ENCODE measurements around the gene FAM168A. TPM values are rescaled to one million over a fixed set of nuclear protein-coding genes. Genes with fewer than 3 reads are reported as not detected.

FAM168A gene
- total RNA-seq, 4 donors from 2014 or later, result 31.1 to 50.8 (median 41.1) TPM

- H3K36me3 ChIP-seq, result no peaks in the 10 kb centered on the region
- H3K9me3 ChIP-seq, result no peaks in the 10 kb centered on the region
- peaks cover 0 to 13% (median 0%) of the 10 kb centered on the region in 4 donors for H3K27me3 ChIP-seq
- no peak for TF ChIP-seq POLR2AphosphoS5 (IDR thresholded peaks at IDR 0.05)
- no peak for TF ChIP-seq EP300 (IDR thresholded peaks at IDR 0.05)
- no peak for TF ChIP-seq CTCF (IDR thresholded peaks at IDR 0.05)
- TF ChIP-seq POLR2A (IDR thresholded peaks at IDR 0.05; ENCODE audit: low read depth), result no peak
- no peak for DNase-seq (ENCODE audit: extremely low spot score)
- H3K4me1 ChIP-seq, result peaks cover 0 to 9% (median 2%) of the 10 kb centered on the region in 4 donors
- no peak overlapping the region for H3K4me3 ChIP-seq
- no peak overlapping the region for H3K27ac ChIP-seq (replicated peaks in 1 of 4)
- intact Hi-C loops (cut with DNase I), result no loop called here
Measured at GRCh38 chr11:73641668-73642067, 43.8 kb upstream of the FAM168A start.

GRCh38 chr11:73640592-73640991, 42.7 kb upstream of the FAM168A start:
- TF ChIP-seq CTCF (IDR thresholded peaks at IDR 0.05) (no peak), POLR2AphosphoS5 (IDR thresholded peaks at IDR 0.05) (no peak), EP300 (IDR thresholded peaks at IDR 0.05) (no peak), POLR2A (IDR thresholded peaks at IDR 0.05; ENCODE audit: low read depth) (no peak)
- intact Hi-C loops (cut with DNase I), result no loop called here
- Histone ChIP-seq H3K36me3 (no peaks in the 10 kb centered on the region), H3K27ac (replicated peaks in 1 of 4) (no peak overlapping the region), H3K4me1 (peaks cover 0 to 2% (median under 1%) of the 10 kb centered on the region in 4 donors), H3K4me3 (no peak overlapping the region), H3K27me3 (peaks cover 0 to 13% (median 0%) of the 10 kb centered on the region in 4 donors), H3K9me3 (no peaks in the 10 kb centered on the region)
- DNase-seq (ENCODE audit: extremely low spot score), result no peak
- 64% methylated on average over 2 of the region's 2 CpGs for whole genome bisulfite sequencing

GRCh38 chr11:73637012-73637411, 39.1 kb upstream of the FAM168A start:
- intact Hi-C loops (cut with DNase I), result no loop called here
- 78% methylated on average over 1 of the region's 1 CpG for WGBS
- H3K36me3 ChIP-seq, result no peaks in the 10 kb centered on the region
- no peak overlapping the region for H3K4me3 ChIP-seq
- peaks cover 0 to 5% (median 0%) of the 10 kb centered on the region in 4 donors for H3K27me3 ChIP-seq
- no peaks in the 10 kb centered on the region for H3K9me3 ChIP-seq
- no peak for DNase-seq (ENCODE audit: extremely low spot score)
- no peaks in the 10 kb centered on the region for H3K4me1 ChIP-seq
- TF ChIP-seq EP300 (IDR thresholded peaks at IDR 0.05), result no peak
- no peak overlapping the region for H3K27ac ChIP-seq (replicated peaks in 1 of 4)

- TF ChIP-seq POLR2AphosphoS5 (IDR thresholded peaks at IDR 0.05), result no peak
- no peak for TF ChIP-seq EP300 (IDR thresholded peaks at IDR 0.05)
- TF ChIP-seq POLR2A (IDR thresholded peaks at IDR 0.05; ENCODE audit: low read depth), result no peak
- no peak for TF ChIP-seq CTCF (IDR thresholded peaks at IDR 0.05)
- intact Hi-C loops (cut with DNase I), result no loop called here
- DNase-seq (ENCODE audit: extremely low spot score), result no peak
- Histone ChIP-seq H3K36me3 (no peaks in the 10 kb centered on the region), H3K27ac (replicated peaks in 1 of 4) (no peak overlapping the region), H3K9me3 (no peaks in the 10 kb centered on the region), H3K4me3 (no peak overlapping the region), H3K27me3 (no peaks in the 10 kb centered on the region), H3K4me1 (no peaks in the 10 kb centered on the region)
- 87% methylated on average over 3 of the region's 5 CpGs for WGBS
Measured at GRCh38 chr11:73636249-73636648, 38.3 kb upstream of the FAM168A start.

GRCh38 chr11:73635721-73636120, 37.8 kb upstream of the FAM168A start:
- Histone ChIP-seq H3K36me3 (no peaks in the 10 kb centered on the region), H3K9me3 (no peaks in the 10 kb centered on the region), H3K4me3 (no peak overlapping the region), H3K27ac (replicated peaks in 1 of 4) (no peak overlapping the region), H3K4me1 (no peaks in the 10 kb centered on the region), H3K27me3 (no peaks in the 10 kb centered on the region)
- intact Hi-C loops (cut with DNase I), result no loop called here
- no peak for TF ChIP-seq EP300 (IDR thresholded peaks at IDR 0.05)
- TF ChIP-seq CTCF (IDR thresholded peaks at IDR 0.05), result no peak
- TF ChIP-seq POLR2AphosphoS5 (IDR thresholded peaks at IDR 0.05), result no peak
- no peak for TF ChIP-seq POLR2A (IDR thresholded peaks at IDR 0.05; ENCODE audit: low read depth)
- WGBS, result 81% methylated on average over 5 of the region's 5 CpGs
- no peak for DNase-seq (ENCODE audit: extremely low spot score)

All from esophagus muscularis mucosa (tissue), 4 donors.